ENCODE results near the gene SNX24. TPM values are rescaled to one million over a fixed set of nuclear protein-coding genes. Genes with fewer than 3 reads are reported as not detected.

Gene SNX24, protein sequence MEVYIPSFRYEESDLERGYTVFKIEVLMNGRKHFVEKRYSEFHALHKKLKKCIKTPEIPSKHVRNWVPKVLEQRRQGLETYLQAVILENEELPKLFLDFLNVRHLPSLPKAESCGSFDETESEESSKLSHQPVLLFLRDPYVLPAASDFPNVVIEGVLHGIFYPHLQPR
- 1 to 10 TPM; 3.2 to 3.4 TPM for total RNA-seq

DNA sequence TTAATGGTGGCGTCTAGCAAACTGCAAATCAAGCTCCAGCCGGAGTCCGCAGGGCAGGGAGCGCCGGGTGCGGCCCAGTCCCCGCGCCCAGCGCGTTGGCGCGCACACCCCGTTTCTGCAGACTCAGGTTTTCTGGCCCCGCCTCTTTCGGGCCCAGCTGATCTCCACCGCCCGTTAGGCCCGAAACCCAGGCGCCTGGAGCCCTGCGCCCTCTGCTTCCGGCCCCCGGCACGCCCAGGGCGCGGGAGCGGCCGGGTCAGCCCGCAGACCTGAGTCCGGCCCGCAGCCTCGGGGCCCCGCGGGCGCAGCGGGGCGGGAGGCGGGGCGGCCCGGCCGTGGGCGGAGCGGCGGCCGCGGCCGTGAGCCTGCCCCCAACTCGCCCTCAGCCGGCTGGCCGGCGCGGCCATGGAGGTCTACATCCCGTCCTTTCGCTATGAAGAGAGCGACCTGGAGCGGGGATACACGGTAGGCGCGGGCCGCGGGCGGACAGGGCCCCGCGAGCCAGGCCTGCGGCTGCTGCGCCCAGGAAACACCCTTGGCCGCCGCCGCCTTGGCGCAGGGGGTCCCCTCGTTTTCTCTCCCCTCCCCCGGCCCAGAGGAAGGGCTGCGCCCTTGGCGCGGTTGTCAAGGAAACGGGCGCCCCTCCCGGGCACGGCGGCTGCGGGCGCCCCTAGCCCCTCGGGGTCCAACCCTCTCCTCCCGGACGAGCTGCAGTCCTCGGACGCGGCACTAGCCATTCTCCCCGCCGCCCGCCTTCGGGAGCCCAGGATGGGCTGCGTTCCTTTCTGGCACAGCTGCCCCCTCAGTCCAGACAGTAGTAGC, at the start of gene SNX24:
TSS of gene SNX24 (plus strand) at position 385 of the 822 bp plus-strand sequence. CDS start at position 406, 21 bp downstream.
- Mint-ChIP-seq H3K27me3 (peaks cover 31% of the 10 kb centered on the region), H3K9me3 (peaks cover 1% of the 10 kb centered on the region), H3K4me3 (peak within 1 kb of the TSS; percentile 85), H3K4me1 (peaks cover 2% of the 10 kb centered on the region), H3K36me3 (no peaks in the 10 kb centered on the region), H3K27ac (peak within 1 kb of the TSS; percentile 14)
- POLR2A ChIA-PET, result interaction anchor here (0.6 to 2.5 kb wide), 2 partner anchors 67 to 70 kb away, joined by 4 to 16 read pairs; partner anchors contain the start of gene SNX2
- peak; percentile 87 for ATAC-seq (ENCODE audit: low read depth)
- peak; percentile 77 for DNase-seq

DNA sequence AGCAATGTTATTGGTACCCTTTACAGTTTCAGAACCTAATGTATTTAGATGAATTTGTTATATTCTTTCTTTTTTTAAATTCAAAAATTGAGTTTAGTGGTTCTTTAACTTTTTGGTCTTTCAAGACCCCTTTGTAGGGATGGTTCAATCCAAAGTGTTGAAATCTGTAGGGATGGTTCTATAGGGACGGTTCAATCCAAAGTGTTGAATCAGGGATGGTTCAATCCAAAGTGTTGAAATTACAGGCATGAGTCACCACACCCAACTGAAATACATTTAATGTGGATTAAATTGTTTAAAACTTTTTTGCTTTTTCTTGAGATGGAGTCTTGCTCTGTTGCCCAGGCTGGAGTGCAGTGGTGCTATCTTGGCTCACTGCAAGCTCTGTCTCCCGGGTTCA, 39.9 kb upstream of the SNX24 start:
- Mint-ChIP-seq H3K4me3 (no peak overlapping the region), H3K36me3 (peaks cover 28% of the 10 kb centered on the region), H3K4me1 (no peaks in the 10 kb centered on the region), H3K9me3 (no peaks in the 10 kb centered on the region), H3K27ac (no peak overlapping the region), H3K27me3 (no peaks in the 10 kb centered on the region)
- POLR2A ChIA-PET, result no interaction called here
- ATAC-seq (ENCODE audit: low read depth), result no peak
- DNase-seq, result no peak

DNA sequence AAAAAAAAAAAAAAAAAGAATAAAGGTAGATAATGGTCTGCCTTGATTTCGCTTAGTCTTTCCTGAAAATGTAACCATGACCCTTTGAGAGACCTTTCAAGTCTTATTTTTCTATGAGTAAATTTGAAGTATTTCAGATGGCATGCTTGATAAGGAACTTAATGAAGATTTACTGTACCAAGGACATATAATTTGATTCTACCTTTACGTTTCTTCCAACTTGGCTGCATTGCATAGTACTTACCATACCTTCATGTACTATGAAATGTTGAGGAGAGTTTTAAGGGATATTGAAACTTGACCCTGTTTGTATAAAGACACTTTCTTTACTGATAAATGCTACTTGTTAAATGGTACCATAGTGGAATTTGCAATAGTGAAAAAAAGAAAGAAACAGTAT, 35.0 kb upstream of the SNX24 start:
- no peaks in the 10 kb centered on the region for H3K27me3 Mint-ChIP-seq
- H3K27ac Mint-ChIP-seq, result no peak overlapping the region
- POLR2A ChIA-PET, result no interaction called here
- H3K9me3 Mint-ChIP-seq, result no peaks in the 10 kb centered on the region
- ATAC-seq (ENCODE audit: low read depth) (no peak), DNase-seq (no peak)
- H3K4me1 Mint-ChIP-seq, result no peaks in the 10 kb centered on the region
- H3K36me3 Mint-ChIP-seq, result peaks cover 21% of the 10 kb centered on the region
- no peak overlapping the region for H3K4me3 Mint-ChIP-seq

DNA sequence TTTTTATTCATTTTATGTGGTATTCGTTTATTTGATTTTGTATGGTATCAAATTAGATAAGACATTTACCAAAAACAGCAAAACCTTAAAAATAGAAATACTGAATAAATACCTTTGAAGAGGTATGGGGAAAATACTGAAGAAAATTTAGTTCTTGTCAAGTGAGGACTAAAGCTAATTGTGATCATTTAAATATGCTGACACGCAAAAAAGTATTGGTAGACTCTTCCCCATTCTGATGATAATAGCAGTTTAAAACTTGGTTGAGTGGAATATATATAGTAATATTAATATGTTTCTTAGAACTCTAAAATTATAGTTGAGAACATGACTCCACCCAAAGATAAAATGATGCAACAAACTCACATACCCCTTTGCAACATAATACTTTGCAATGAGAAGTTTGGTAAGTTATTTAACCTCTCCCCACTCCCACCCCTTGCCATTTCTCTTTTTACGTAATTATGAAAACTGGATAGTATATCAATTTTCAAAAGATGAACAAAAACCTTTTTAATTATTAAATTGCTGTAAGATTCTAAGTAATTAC, 30.1 kb upstream of the SNX24 start:
- DNase-seq, result no peak
- no peaks in the 10 kb centered on the region for H3K27me3 Mint-ChIP-seq
- POLR2A ChIA-PET, result no interaction called here
- H3K27ac Mint-ChIP-seq, result no peak overlapping the region
- no peak for ATAC-seq (ENCODE audit: low read depth)
- no peaks in the 10 kb centered on the region for H3K9me3 Mint-ChIP-seq
- no peak overlapping the region for H3K4me3 Mint-ChIP-seq
- no peaks in the 10 kb centered on the region for H3K4me1 Mint-ChIP-seq
- H3K36me3 Mint-ChIP-seq, result peaks cover 7% of the 10 kb centered on the region

DNA sequence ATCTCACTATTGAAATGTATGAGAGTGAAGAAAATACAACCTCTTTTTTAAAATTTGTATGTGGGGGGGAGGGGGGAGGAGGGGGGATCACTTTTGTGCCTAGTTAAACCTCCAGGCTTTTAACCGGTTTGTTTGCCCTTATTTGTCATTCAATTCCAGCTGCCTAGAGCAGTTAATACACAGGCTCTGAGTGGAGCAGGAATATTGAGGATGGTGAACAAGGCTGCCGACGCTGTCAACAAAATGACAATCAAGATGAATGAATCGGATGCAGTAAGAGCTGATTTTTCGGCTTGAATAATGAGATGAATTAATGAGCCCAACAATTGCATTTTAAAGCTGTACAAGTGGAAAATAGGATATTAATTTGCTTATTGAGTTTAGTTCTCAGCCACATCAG, 28.7 kb upstream of the SNX24 start:
- no peak overlapping the region for H3K27ac Mint-ChIP-seq
- ATAC-seq (ENCODE audit: low read depth) (no peak), DNase-seq (no peak)
- no peaks in the 10 kb centered on the region for H3K27me3 Mint-ChIP-seq
- POLR2A ChIA-PET, result no interaction called here
- H3K4me3 Mint-ChIP-seq, result no peak overlapping the region
- H3K4me1 Mint-ChIP-seq, result no peaks in the 10 kb centered on the region
- peaks cover 4% of the 10 kb centered on the region for H3K36me3 Mint-ChIP-seq
- no peaks in the 10 kb centered on the region for H3K9me3 Mint-ChIP-seq

DNA sequence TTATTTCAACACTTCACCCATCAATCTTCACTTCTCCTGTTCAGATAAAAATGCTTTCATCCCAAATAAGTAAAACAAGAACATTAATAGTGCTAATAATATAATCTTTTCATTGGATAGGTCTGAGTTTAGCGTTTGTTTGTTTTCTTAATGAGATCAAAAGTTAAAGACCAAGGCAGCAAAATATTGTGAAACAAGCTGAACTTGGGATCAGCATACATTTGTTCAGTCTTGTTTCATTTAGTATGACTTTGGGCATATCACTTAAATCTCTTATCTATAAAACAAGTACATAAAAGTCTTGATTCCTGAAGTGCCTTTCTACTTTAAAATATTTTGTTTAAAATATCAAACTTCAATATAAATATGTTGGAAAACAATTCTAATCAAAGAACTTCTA, 13.4 kb upstream of the SNX24 start:
- ATAC-seq (ENCODE audit: low read depth) (no peak), DNase-seq (no peak)
- Mint-ChIP-seq H3K27me3 (no peaks in the 10 kb centered on the region), H3K27ac (no peak overlapping the region), H3K9me3 (no peaks in the 10 kb centered on the region), H3K36me3 (peaks cover 6% of the 10 kb centered on the region), H3K4me3 (no peak overlapping the region), H3K4me1 (no peaks in the 10 kb centered on the region)
- POLR2A ChIA-PET, result no interaction called here

DNA sequence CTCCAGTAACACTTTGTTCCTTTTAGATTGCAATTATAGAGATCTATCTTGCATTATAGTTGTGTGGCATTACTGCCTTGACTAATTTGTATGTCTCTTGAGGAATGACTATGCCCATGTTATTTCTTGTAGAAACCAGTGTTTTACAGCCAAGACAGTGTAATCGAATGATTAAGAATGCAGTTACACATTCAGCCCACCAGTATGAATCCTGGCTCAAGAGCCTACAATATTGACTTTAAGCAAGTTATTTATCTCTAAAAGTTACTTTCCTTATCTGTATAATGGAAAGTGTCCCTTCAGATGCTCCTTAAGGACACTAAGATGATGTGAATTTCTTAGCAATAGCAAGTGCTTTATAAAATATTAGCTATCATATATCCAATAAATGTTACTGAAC, 9.7 kb upstream of the SNX24 start:
- DNase-seq (no peak), ATAC-seq (ENCODE audit: low read depth) (no peak)
- H3K4me1 Mint-ChIP-seq, result no peaks in the 10 kb centered on the region
- POLR2A ChIA-PET, result no interaction called here
- no peak overlapping the region for H3K27ac Mint-ChIP-seq
- peaks cover 2% of the 10 kb centered on the region for H3K36me3 Mint-ChIP-seq
- H3K27me3 Mint-ChIP-seq, result peaks cover 11% of the 10 kb centered on the region
- H3K4me3 Mint-ChIP-seq, result no peak overlapping the region
- peaks cover 3% of the 10 kb centered on the region for H3K9me3 Mint-ChIP-seq

DNA sequence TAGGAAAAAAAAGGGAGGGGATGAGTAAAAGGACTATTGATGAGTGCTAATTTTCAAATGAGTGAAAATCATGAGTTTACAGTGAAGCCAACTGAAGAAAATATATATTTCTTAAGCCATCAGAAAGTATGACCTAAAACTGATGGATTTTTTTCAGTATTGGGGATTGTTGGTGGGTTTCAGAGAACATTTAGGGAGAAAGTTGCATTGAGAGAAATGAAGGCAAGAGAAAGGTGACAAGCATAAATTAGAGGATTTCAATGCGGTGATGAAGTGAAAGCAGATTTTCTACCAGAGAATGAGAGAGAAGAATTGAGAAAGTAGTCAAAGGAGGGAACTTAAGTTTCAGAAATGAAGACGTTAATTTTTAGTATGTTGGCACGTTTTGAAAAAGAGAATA, 8.5 kb upstream of the SNX24 start:
- Mint-ChIP-seq H3K4me3 (no peak overlapping the region), H3K9me3 (peaks cover 3% of the 10 kb centered on the region), H3K4me1 (no peaks in the 10 kb centered on the region), H3K36me3 (peaks cover 2% of the 10 kb centered on the region), H3K27ac (no peak overlapping the region), H3K27me3 (peaks cover 14% of the 10 kb centered on the region)
- ATAC-seq (ENCODE audit: low read depth) (no peak), DNase-seq (no peak)
- POLR2A ChIA-PET, result no interaction called here

DNA sequence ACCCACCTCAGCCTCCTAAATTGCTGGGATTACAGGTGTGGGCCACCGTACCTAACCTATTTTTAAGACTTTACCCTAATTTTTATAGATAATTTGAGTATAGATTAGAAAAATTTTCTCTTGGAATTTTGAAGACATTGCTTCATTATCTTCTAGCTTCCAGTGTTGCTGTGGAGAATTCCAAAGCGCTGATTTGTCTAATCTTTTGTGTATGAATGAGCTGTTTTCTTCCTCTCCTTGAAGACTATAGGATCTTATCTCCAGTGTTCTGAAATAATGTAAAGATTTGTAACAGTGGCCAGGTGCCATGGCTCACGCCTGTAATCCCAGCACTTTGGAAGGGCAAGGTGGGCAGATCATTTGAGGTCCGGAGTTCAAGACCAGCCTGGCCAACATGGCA, 5.7 kb upstream of the SNX24 start:
- POLR2A ChIA-PET, result no interaction called here
- Mint-ChIP-seq H3K36me3 (peaks cover under 1% of the 10 kb centered on the region), H3K27ac (no peak overlapping the region), H3K4me1 (peaks cover 2% of the 10 kb centered on the region), H3K27me3 (peaks cover 32% of the 10 kb centered on the region), H3K9me3 (peaks cover 3% of the 10 kb centered on the region), H3K4me3 (no peak overlapping the region)
- DNase-seq, result no peak
- ATAC-seq (ENCODE audit: low read depth), result no peak

DNA sequence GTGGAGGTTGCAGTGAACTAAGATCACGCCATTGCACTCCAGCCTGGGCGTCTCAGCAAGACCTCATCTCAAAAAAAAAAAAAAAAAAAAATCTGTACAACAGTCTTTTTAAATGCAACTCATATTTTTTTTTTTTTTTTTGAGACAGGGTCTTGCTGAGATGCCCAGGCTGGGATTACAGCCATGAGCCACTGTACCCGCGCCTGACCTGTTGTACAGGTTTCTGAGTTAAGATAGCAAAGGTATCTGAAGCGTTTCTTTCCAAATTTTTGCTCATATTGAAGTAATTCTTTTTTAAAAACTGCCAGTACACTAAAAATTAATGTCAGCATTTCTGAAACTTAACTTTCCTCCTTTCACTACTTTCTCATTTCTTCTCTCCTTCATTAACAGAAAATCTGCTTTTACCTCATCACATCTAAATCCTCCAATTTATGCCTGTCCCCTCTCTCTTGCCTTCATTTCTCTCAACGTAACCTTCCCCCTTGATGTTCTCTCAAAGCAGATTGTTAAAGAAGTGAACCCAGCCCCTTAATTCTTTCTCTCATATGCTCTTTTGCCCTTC, 3.3 kb upstream of the SNX24 start:
- Mint-ChIP-seq H3K4me3 (no peak overlapping the region), H3K36me3 (no peaks in the 10 kb centered on the region), H3K4me1 (peaks cover 2% of the 10 kb centered on the region), H3K27ac (no peak overlapping the region), H3K27me3 (peaks cover 39% of the 10 kb centered on the region), H3K9me3 (peaks cover 3% of the 10 kb centered on the region)
- no peak for DNase-seq
- no peak for ATAC-seq (ENCODE audit: low read depth)
- POLR2A ChIA-PET, result no interaction called here

DNA sequence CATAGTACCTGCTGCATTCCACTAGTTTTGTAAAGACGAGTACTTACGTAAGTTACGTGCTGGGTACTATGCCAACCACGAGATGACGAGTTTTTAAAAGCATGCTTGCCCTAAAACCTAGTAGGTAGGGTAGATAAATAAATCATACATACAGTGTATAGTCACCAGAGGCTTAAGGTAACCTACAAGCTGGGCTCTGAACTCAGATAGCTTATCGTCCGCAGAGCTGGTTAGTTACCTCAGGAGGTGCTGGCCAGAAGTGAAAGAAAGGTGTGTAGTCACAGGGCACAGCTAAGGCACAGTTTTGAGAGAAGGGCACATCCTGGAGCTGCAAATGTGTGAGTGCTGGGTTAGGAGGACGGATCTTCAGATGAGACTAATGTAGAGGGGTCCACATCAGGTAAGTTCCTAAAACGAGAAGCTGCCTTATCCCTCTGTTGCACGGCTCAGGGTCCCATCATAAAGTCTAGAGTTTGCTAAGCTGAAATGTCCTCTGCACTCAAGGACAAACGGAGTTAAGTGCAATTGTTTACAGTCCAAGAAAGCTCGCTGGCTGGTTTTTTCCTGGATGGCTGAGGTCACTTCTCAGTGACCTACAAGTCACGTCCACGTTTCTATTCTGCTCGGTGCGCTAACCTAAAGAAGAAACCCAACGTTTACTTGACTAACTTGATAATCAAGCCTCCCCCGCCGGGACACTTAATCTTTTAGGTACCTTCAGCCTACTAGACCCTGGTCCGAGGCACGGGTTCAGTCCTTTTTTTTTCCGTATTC, 1.1 kb upstream of the SNX24 start:
- Mint-ChIP-seq H3K4me3 (peak overlapping the region; percentile 85), H3K27ac (no peak overlapping the region), H3K36me3 (no peaks in the 10 kb centered on the region), H3K9me3 (peaks cover 3% of the 10 kb centered on the region), H3K27me3 (peaks cover 33% of the 10 kb centered on the region), H3K4me1 (peaks cover 2% of the 10 kb centered on the region)
- POLR2A ChIA-PET, result interaction anchor here (1.2 to 2.5 kb wide), 2 partner anchors 69 to 579 kb away, joined by 4 to 16 read pairs; partner anchors contain the start of genes CEP120 and SNX2
- no peak for DNase-seq
- ATAC-seq (ENCODE audit: low read depth), result no peak

DNA sequence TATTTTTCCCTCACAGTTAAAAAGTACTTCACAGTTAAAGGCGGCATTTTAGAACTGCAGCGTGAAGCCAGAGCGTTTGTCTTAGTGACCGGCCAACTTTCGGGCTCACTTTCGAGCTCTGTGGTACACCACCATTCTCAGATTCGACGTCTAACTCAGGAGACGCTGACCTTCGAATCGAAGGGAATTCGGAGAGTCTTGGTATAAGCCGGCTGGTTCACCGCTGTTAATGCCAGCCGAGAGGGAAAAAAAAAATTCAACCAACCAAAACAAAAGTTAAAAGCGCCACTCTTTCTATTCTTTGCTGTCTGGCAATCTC, 544 bp upstream of the SNX24 start:
- Mint-ChIP-seq H3K36me3 (no peaks in the 10 kb centered on the region), H3K9me3 (peaks cover 3% of the 10 kb centered on the region), H3K27me3 (peaks cover 33% of the 10 kb centered on the region), H3K4me3 (peak overlapping the region; percentile 85), H3K4me1 (peaks cover 2% of the 10 kb centered on the region), H3K27ac (peak overlapping the region; percentile 14)
- POLR2A ChIA-PET, result interaction anchor here (1.2 to 2.5 kb wide), 2 partner anchors 70 to 579 kb away, joined by 4 to 16 read pairs; partner anchors contain the start of genes CEP120 and SNX2
- no peak for DNase-seq
- no peak for ATAC-seq (ENCODE audit: low read depth)

DNA sequence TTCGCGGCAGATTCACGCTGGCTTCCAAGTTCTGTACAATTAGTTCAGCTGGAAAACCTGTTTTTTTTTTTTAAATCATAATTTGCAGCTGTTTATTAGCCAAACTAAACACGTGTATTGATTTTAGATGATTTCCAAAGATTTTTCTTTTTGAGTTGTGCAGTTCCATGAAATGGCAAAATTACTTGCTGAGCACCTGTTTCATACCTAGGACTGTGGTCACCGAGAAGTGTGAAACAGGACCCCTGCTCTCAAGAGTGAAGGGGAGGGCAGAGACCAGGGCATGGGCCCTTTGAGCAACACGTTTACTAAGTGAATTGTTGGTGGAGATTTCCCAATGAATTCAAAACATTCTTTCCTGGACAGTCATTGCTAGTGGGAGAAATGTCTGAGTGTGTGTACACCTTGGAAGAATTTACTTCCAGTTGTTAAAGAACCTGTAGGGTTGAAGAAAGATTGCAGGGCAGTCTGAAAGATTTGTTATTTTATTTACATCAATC, 688 bp downstream of the SNX24 start:
- no peak for ATAC-seq (ENCODE audit: low read depth)
- Mint-ChIP-seq H3K4me3 (peak overlapping the region; percentile 52), H3K27ac (no peak overlapping the region), H3K27me3 (peaks cover 29% of the 10 kb centered on the region), H3K4me1 (peaks cover 2% of the 10 kb centered on the region), H3K9me3 (no peaks in the 10 kb centered on the region), H3K36me3 (no peaks in the 10 kb centered on the region)
- POLR2A ChIA-PET, result interaction anchor here (0.6 to 2.5 kb wide), 2 partner anchors 66 to 71 kb away, joined by 4 to 16 read pairs; partner anchors contain the start of gene SNX2
- DNase-seq, result no peak

Measured in activated naive CD8-positive, alpha-beta T cell treated with anti-CD3 and anti-CD28 coated beads, Interleukin-2, amount 10 ng/mL, durations not matched to agents 7 days and 5 days (primary cell).